ENCODE data around the gene ESR1. TPM values are rescaled to one million over a fixed set of nuclear protein-coding genes. Genes with fewer than 3 reads are reported as not detected.

The ESR1 gene
- total and polyA plus RNA-seq, 2 donors from 2014 or later, result 1.1 to 5.2 TPM

- DNase-seq (no peak), FAIRE-seq (no peak)
- Histone ChIP-seq H3K27me3 (ENCODE audit: control insufficient read depth, insufficient read depth, low read length) (no peaks in the 10 kb centered on the region), H3K9me3 (ENCODE audit: control insufficient read depth in 2 of 3, insufficient read depth in 1 of 3, low read length in 3 of 3) (no peaks in the 10 kb centered on the region), H3K9ac (ENCODE audit: low read length in 3 of 3) (no peak overlapping the region), H3K27ac (ENCODE audit: low read depth in 2 of 2, low read length in 2 of 2) (no peak overlapping the region), H3K4me1 (ENCODE audit: control insufficient read depth in 2 of 3, insufficient read depth in 2 of 3, low read depth in 1 of 3, low read length in 3 of 3) (no peaks in the 10 kb centered on the region), H3K36me3 (ENCODE audit: control insufficient read depth in 2 of 3, insufficient read depth in 3 of 3, low read length in 3 of 3) (peaks cover 5 to 29% (median 14%) of the 10 kb centered on the region in 3 donors), H3K4me3 (ENCODE audit: low read length in 3 of 3) (no peak overlapping the region)
- intact Hi-C loops (cut with DNase I), result no loop called here
- TF ChIP-seq CTCF (IDR thresholded peaks at IDR 0.05; ENCODE audit: borderline replicate concordance, extremely low read depth, insufficient read depth), result no peak
Observed at GRCh38 chr6:152170702-152171667, 363.5 kb downstream of the ESR1 start.

- no peak for DNase-seq
- no peaks in the 10 kb centered on the region for H3K9me3 ChIP-seq (ENCODE audit: control insufficient read depth in 2 of 3, insufficient read depth in 1 of 3, low read length in 3 of 3)
- TF ChIP-seq CTCF (IDR thresholded peaks at IDR 0.05; ENCODE audit: borderline replicate concordance, extremely low read depth, insufficient read depth), result no peak
- H3K36me3 ChIP-seq (ENCODE audit: control insufficient read depth in 2 of 3, insufficient read depth in 3 of 3, low read length in 3 of 3), result peaks cover 8 to 29% (median 14%) of the 10 kb centered on the region in 3 donors
- no peak overlapping the region for H3K27ac ChIP-seq (ENCODE audit: low read depth in 2 of 2, low read length in 2 of 2)
- H3K4me3 ChIP-seq (ENCODE audit: low read length in 3 of 3), result no peak overlapping the region
- H3K4me1 ChIP-seq (ENCODE audit: control insufficient read depth in 2 of 3, insufficient read depth in 2 of 3, low read depth in 1 of 3, low read length in 3 of 3), result no peaks in the 10 kb centered on the region
- no peaks in the 10 kb centered on the region for H3K27me3 ChIP-seq (ENCODE audit: control insufficient read depth, insufficient read depth, low read length)
- intact Hi-C loops (cut with DNase I), result no loop called here
- FAIRE-seq, result no peak
- H3K9ac ChIP-seq (ENCODE audit: low read length in 3 of 3), result no peak overlapping the region
Observed at GRCh38 chr6:152173321-152173720, 365.8 kb downstream of the ESR1 start.

DNA sequence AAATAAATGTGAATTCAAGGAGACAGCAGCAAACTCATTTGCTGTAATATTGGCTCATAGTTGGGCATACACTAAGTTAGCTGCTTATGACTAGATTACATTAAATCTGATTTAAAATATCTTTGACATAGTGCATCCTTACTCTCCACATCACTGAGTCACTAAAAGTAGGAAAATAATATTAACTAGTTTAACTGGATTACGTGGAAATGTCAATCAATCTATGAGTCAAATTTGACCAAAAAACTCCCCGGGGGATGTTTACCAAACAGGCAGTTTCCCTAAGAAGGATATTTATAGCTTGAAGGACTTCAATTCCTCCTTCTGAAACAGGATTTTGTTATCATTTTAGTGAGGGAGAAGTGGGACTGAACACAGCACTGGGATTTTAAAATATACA lies 366.5 kb downstream of the ESR1 start:
- TF ChIP-seq CTCF (IDR thresholded peaks at IDR 0.05; ENCODE audit: borderline replicate concordance, extremely low read depth, insufficient read depth), result no peak
- Histone ChIP-seq H3K4me1 (ENCODE audit: control insufficient read depth in 2 of 3, insufficient read depth in 2 of 3, low read depth in 1 of 3, low read length in 3 of 3) (no peaks in the 10 kb centered on the region), H3K27ac (ENCODE audit: low read depth in 2 of 2, low read length in 2 of 2) (no peak overlapping the region), H3K27me3 (ENCODE audit: control insufficient read depth, insufficient read depth, low read length) (no peaks in the 10 kb centered on the region), H3K9me3 (ENCODE audit: control insufficient read depth in 2 of 3, insufficient read depth in 1 of 3, low read length in 3 of 3) (no peaks in the 10 kb centered on the region), H3K9ac (ENCODE audit: low read length in 3 of 3) (no peak overlapping the region), H3K36me3 (ENCODE audit: control insufficient read depth in 2 of 3, insufficient read depth in 3 of 3, low read length in 3 of 3) (peaks cover 8 to 29% (median 14%) of the 10 kb centered on the region in 3 donors), H3K4me3 (ENCODE audit: low read length in 3 of 3) (no peak overlapping the region)
- intact Hi-C loops (cut with DNase I), result no loop called here
- no peak for FAIRE-seq
- no peak for DNase-seq

Measured in kidney (tissue), 14 donors.